CD4-positive, CD25-positive, alpha-beta regulatory T cell (primary cell): Measurements from ENCODE around the gene SMURF2. TPM values are rescaled to one million over a fixed set of nuclear protein-coding genes. Genes with fewer than 3 reads are reported as not detected.

Experiments used
- ATAC-seq, 2 donors: fragments of 150-1000 bp; cut with Tn5 transposase; one replicate each; pipeline ENCODE4 v1.10.0; 2021; ENCODE audit warnings: low read depth in 2 of 2, moderate number of reproducible peaks in 2 of 2, moderate library complexity in 1 of 2
- DNase-seq, 3 donors: peaks; one replicate each; pipeline versions ENCODE4 v3.0.0 to v3.0.0-alpha.2; 2012 to 2022; ENCODE audit warnings: mixed read lengths in 1 of 3
- H3K27ac ChIP-seq: one replicate; pipeline ENCODE4 v1.7.0; 2013; ENCODE audit warnings: mild to moderate bottlenecking, low read length; ENCODE audit not compliant: insufficient read depth, poor library complexity, severe bottlenecking
- H3K27me3 ChIP-seq: one replicate; pipeline ENCODE4 v1.7.0; 2013; ENCODE audit warnings: low read length; ENCODE audit not compliant: control insufficient read depth, insufficient read depth
- H3K36me3 ChIP-seq: one replicate; pipeline ENCODE4 v1.7.0; 2013; ENCODE audit warnings: mild to moderate bottlenecking, low read length, moderate library complexity; ENCODE audit not compliant: control insufficient read depth, insufficient read depth
- H3K4me1 ChIP-seq: 2 replicates; pipeline ENCODE4 v1.7.0; 2013; ENCODE audit warnings: mild to moderate bottlenecking, low read length; ENCODE audit not compliant: insufficient read depth, control insufficient read depth, poor library complexity, severe bottlenecking
- H3K4me3 ChIP-seq: one replicate; pipeline ENCODE4 v1.7.0; 2013; ENCODE audit warnings: low read depth, mild to moderate bottlenecking, low read length, moderate library complexity
- H3K9me3 ChIP-seq, 2 experiments: 1 replicate in 1 of 2; 2 replicates in 1 of 2; pipeline ENCODE4 v1.7.0; 2013; ENCODE audit warnings: low read length in 2 of 2, mild to moderate bottlenecking in 1 of 2, moderate library complexity in 1 of 2; ENCODE audit not compliant: control insufficient read depth in 2 of 2
- H3K27ac Mint-ChIP-seq, 3 donors: one replicate each; pipeline ENCODE4 v1.8.0; 2020 to 2022; ENCODE audit warnings: mild to moderate bottlenecking in 3 of 3, mixed read lengths in 3 of 3, moderate library complexity in 2 of 3
- H3K27me3 Mint-ChIP-seq: one replicate; pipeline ENCODE4 v1.8.0; 2022; ENCODE audit warnings: mild to moderate bottlenecking, mixed read lengths
- H3K36me3 Mint-ChIP-seq: one replicate; pipeline ENCODE4 v1.8.0; 2020; ENCODE audit warnings: mixed read lengths
- H3K4me1 Mint-ChIP-seq, 4 donors: one replicate each; pipeline ENCODE4 v1.8.0; 2020 to 2022; ENCODE audit warnings: mixed read lengths in 4 of 4, mild to moderate bottlenecking in 1 of 4
- H3K4me3 Mint-ChIP-seq, 4 donors: one replicate each; pipeline ENCODE4 v1.8.0; 2020 to 2022; ENCODE audit warnings: mild to moderate bottlenecking in 4 of 4, mixed read lengths in 4 of 4, moderate library complexity in 3 of 4
- H3K9me3 Mint-ChIP-seq, 7 donors: one replicate each; pipeline ENCODE4 v1.8.0; 2020 to 2022; ENCODE audit warnings: mixed read lengths in 7 of 7, mild to moderate bottlenecking in 3 of 7, moderate library complexity in 2 of 7
- polyA plus RNA-seq, 4 donors: library from polyadenylated mRNA; unstranded; fragments of 300-500 nt; fragmentation: Illumina TruSeq; gene quantifications; one replicate each; pipeline ENCODE4 v1.2.3, GENCODE V29; 2021
- total RNA-seq: library from RNA; stranded (reverse); gene quantifications from one replicate; pipeline ENCODE4 v1.2.3, GENCODE V29; 2022

SMURF2 gene
- total and polyA plus RNA-seq, 5 donors from 2014 or later, result 4.0 to 18.7 (median 4.7) TPM

DNA sequence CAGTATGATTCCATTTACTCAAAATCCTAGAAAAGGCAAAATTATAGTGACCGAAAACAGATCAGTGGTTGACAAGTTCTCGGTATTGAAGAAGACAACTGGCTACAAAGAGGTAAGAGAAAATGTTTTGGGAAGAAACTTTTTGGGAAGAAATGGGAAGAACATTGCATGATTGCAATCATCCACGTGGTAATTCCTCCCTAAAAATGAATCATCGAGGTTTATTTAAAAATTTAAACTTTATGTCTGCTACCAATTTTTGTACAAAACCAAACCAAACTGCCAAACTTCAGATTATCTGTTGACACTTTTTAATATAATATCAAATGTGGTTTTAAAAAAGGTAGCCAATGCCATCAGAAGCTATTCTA is 8.1 kb downstream of the SMURF2 start:
- DNase-seq, result no peak
- no peak overlapping the region for H3K27ac Mint-ChIP-seq
- H3K27me3 ChIP-seq, result no peaks in the 10 kb centered on the region
- H3K36me3 ChIP-seq, result no peaks in the 10 kb centered on the region
- no peaks in the 10 kb centered on the region for H3K4me1 ChIP-seq
- H3K36me3 Mint-ChIP-seq, result peaks cover 6% of the 10 kb centered on the region
- H3K4me3 ChIP-seq, result no peak overlapping the region
- no peaks in the 10 kb centered on the region for H3K27me3 Mint-ChIP-seq
- ATAC-seq, result no peak
- no peak overlapping the region for H3K27ac ChIP-seq
- H3K9me3 Mint-ChIP-seq, result peaks cover 0 to 2% (median 0%) of the 10 kb centered on the region in 7 donors
- H3K4me3 Mint-ChIP-seq, result no peak overlapping the region
- no peaks in the 10 kb centered on the region for H3K9me3 ChIP-seq
- peaks cover 14 to 49% (median 29%) of the 10 kb centered on the region in 4 donors for H3K4me1 Mint-ChIP-seq

DNA sequence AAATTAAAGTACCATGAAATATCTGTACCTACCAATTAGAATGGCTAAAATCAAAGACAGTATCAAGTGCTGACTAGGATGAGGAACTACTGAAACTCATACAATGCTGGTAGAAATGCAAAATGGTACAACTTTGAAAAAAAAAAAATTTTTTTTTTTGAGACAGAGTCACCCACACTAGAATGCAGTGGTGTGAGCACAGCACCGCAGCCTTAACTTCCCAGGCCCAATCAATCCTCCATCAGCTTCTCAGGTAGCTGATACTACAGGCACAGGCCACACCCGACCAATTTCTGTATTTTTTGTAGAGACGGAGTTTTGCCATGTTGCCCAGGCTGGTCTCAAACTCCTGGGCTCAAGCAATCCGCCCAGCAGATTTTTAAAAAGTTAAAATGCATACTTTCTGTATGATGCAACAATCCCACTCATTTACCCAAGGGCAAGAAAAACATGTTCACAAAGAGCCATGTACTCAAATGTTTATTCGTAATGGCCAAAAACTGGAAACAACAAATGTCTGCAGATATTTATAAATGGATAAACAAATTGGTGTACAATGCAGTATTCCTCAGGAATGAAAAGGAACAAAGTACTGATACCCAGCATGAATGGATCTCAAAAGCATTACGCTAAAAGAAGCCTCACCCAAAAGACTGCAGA is 8.7 kb downstream of the SMURF2 start:
- Mint-ChIP-seq H3K4me3 (no peak overlapping the region), H3K27me3 (no peaks in the 10 kb centered on the region), H3K9me3 (peaks cover 0 to 2% (median 0%) of the 10 kb centered on the region in 7 donors), H3K36me3 (peaks cover 6% of the 10 kb centered on the region), H3K4me1 (peaks cover 13 to 48% (median 29%) of the 10 kb centered on the region in 4 donors), H3K27ac (peak overlapping the region in 1 of 3 donors; percentile 43)
- no peaks in the 10 kb centered on the region for H3K27me3 ChIP-seq
- DNase-seq (no peak), ATAC-seq (no peak)
- H3K36me3 ChIP-seq, result no peaks in the 10 kb centered on the region
- no peak overlapping the region for H3K27ac ChIP-seq
- H3K4me3 ChIP-seq, result no peak overlapping the region
- no peaks in the 10 kb centered on the region for H3K9me3 ChIP-seq
- no peaks in the 10 kb centered on the region for H3K4me1 ChIP-seq

DNA sequence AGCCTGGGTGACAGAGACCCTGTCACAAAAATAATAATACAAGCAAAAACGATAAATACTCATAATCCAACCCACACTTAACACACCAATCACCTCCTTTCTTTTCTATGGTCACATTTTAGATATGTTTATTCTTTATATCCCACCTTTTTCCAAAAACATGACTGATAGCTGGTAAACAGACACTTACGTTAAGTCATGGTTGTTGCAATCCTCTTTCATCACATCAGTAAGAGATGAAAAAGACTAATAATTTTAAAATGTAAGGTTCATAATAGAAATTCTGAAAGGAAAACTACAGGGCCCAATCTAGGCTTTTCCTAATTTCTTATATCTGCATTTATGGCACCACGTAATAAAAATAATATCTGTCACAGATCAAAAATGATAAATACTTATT is 10.2 kb downstream of the SMURF2 start:
- Mint-ChIP-seq H3K4me1 (peaks cover 11 to 46% (median 26%) of the 10 kb centered on the region in 4 donors), H3K27ac (peak overlapping the region in 2 of 3 donors; percentile 51 to 82), H3K9me3 (peaks cover 0 to 2% (median 0%) of the 10 kb centered on the region in 7 donors), H3K27me3 (no peaks in the 10 kb centered on the region), H3K4me3 (no peak overlapping the region), H3K36me3 (peaks cover 6% of the 10 kb centered on the region)
- DNase-seq, result no peak
- no peak overlapping the region for H3K4me3 ChIP-seq
- no peak overlapping the region for H3K27ac ChIP-seq
- no peaks in the 10 kb centered on the region for H3K27me3 ChIP-seq
- no peak for ATAC-seq
- H3K36me3 ChIP-seq, result no peaks in the 10 kb centered on the region
- H3K4me1 ChIP-seq, result no peaks in the 10 kb centered on the region
- no peaks in the 10 kb centered on the region for H3K9me3 ChIP-seq

DNA sequence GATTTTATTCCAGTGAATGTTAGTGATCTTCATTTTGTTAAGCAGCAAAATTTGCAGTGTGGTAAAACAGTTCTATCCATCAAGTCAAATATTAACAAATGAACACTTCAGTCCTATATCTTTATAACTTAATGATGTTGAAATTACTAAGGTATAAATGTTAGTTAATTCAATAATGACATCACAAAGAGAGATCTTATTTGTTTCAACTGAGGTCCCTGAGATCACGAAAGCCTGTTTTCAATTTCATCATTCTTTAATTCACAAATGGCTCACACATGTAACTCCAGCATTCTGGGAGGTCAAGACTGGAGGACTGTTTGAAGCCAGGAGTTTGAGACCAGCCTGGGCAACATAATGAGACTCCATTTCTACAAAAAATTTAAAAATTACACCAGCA is 13.9 kb downstream of the SMURF2 start:
- Histone ChIP-seq H3K27me3 (no peaks in the 10 kb centered on the region), H3K9me3 (no peaks in the 10 kb centered on the region), H3K4me1 (no peaks in the 10 kb centered on the region), H3K4me3 (no peak overlapping the region), H3K27ac (no peak overlapping the region), H3K36me3 (no peaks in the 10 kb centered on the region)
- Mint-ChIP-seq H3K4me1 (peaks cover 9 to 35% (median 27%) of the 10 kb centered on the region in 4 donors), H3K27ac (peak overlapping the region in 1 of 3 donors; percentile 40), H3K4me3 (no peak overlapping the region), H3K27me3 (no peaks in the 10 kb centered on the region), H3K36me3 (peaks cover 14% of the 10 kb centered on the region), H3K9me3 (no peaks in the 10 kb centered on the region)
- ATAC-seq (no peak), DNase-seq (no peak)

DNA sequence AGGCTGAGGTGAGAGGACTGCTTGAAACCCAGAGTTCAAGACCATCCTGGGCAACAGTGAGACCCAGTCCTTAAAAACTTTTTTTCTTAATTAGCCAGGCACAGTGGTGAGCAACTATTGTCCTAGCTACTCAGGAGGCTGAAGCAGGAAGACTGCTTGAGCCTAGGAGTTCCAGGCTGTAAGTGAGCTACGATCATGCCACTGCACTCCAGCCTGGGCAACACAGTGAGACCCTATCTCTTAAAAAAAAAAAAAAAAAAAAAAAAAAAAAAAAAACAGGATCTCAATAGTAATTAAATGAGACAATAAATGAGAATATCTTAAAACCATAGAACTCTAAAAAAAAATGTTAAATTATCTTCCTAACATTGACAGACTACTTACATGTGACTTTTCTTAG is 14.3 kb downstream of the SMURF2 start:
- Histone ChIP-seq H3K4me3 (no peak overlapping the region), H3K4me1 (no peaks in the 10 kb centered on the region), H3K9me3 (no peaks in the 10 kb centered on the region), H3K27me3 (no peaks in the 10 kb centered on the region), H3K27ac (no peak overlapping the region), H3K36me3 (no peaks in the 10 kb centered on the region)
- no peak for ATAC-seq
- Mint-ChIP-seq H3K4me3 (no peak overlapping the region), H3K36me3 (peaks cover 14% of the 10 kb centered on the region), H3K27ac (no peak overlapping the region), H3K9me3 (no peaks in the 10 kb centered on the region), H3K27me3 (no peaks in the 10 kb centered on the region), H3K4me1 (peaks cover 9 to 34% (median 27%) of the 10 kb centered on the region in 4 donors)
- no peak for DNase-seq

DNA sequence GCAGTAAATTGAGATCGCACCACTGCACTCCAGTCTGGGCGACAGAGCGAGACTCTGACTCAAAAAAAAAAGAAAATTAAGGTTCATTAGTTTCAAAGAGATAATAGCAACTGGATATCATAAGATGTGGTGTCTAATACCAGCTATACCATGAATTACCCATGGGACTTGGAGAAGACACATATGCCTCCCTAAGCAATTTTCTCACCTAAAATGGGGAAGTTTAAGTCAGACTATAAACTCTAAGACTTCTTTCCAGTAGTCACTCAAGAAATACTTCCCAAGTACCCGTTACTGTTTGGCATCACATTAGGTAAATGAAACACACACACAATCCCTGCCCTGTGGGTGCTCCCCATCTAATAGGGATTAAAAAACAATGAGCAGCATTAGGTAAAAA is 22.6 kb downstream of the SMURF2 start:
- Histone ChIP-seq H3K36me3 (no peaks in the 10 kb centered on the region), H3K27me3 (no peaks in the 10 kb centered on the region), H3K27ac (no peak overlapping the region), H3K4me3 (no peak overlapping the region), H3K9me3 (no peaks in the 10 kb centered on the region), H3K4me1 (peaks cover 1% of the 10 kb centered on the region)
- H3K27ac Mint-ChIP-seq, result no peak overlapping the region
- no peak for DNase-seq
- H3K27me3 Mint-ChIP-seq, result no peaks in the 10 kb centered on the region
- H3K4me3 Mint-ChIP-seq, result no peak overlapping the region
- H3K4me1 Mint-ChIP-seq, result peaks cover 8 to 36% (median 21%) of the 10 kb centered on the region in 4 donors
- no peak for ATAC-seq
- H3K9me3 Mint-ChIP-seq, result no peaks in the 10 kb centered on the region
- peaks cover 13% of the 10 kb centered on the region for H3K36me3 Mint-ChIP-seq

DNA sequence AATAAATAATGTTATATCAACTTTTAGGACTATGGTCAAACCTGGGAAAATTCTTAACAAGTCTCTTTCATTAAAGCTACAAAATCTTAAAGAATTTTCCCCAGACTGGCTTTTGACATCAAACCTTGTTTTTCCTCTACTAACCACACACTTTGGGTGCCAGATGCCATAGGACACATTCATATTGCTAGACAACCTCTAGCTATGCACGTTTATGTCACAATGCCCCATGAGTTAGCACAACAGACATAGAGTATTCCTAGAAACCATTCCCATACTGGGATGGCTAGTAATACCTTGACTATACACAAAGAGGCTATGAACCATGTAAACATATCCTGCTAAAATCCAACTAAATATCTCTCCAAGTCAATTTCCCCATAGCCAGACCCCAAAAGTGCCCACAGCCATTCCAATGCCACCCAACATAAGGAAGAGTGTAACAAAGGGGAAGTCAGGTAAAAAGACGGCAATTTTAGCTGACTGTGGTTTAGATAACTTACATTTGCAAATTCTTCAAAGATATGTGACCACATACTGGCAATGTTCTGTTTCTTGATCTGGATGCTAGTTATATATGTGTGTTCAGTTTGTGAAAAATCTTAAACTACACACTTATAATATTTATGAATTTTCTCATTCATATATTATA is 23.4 kb downstream of the SMURF2 start:
- Mint-ChIP-seq H3K36me3 (peaks cover 13% of the 10 kb centered on the region), H3K27me3 (no peaks in the 10 kb centered on the region), H3K9me3 (no peaks in the 10 kb centered on the region), H3K4me3 (no peak overlapping the region), H3K27ac (peak overlapping the region in 1 of 3 donors; percentile 56), H3K4me1 (peaks cover 13 to 43% (median 27%) of the 10 kb centered on the region in 4 donors)
- Histone ChIP-seq H3K27me3 (no peaks in the 10 kb centered on the region), H3K9me3 (no peaks in the 10 kb centered on the region), H3K4me1 (peaks cover 7% of the 10 kb centered on the region), H3K27ac (no peak overlapping the region), H3K4me3 (no peak overlapping the region), H3K36me3 (no peaks in the 10 kb centered on the region)
- no peak for ATAC-seq
- no peak for DNase-seq
